Measurements from ENCODE around the gene ACTA2.

GRCh38 chr10:88922041-88922440 lies 30.5 kb downstream of the ACTA2 start:
- TF ChIP-seq CTCF (IDR thresholded peaks at IDR 0.05) (no peak), POLR2A (IDR thresholded peaks at IDR 0.05) (no peak)
